Measurements from ENCODE around the gene BST2.

The BST2 gene

GRCh38 chr19:17435218-17435617 lies 29.8 kb upstream of the BST2 start:
- DNase-seq (ENCODE audit: extremely low read depth, insufficient read length) = no peak
- no peaks in the 10 kb centered on the region for H3K27me3 ChIP-seq (replicated peaks; ENCODE audit: control insufficient read depth, insufficient read depth, low read length)
- H3K4me3 ChIP-seq (replicated peaks; ENCODE audit: low read depth, low read length) = no peak overlapping the region
- no peak for TF ChIP-seq CTCF (IDR thresholded peaks at IDR 0.05; ENCODE audit: insufficient read depth, low read length, poor library complexity, severe bottlenecking)
- no peaks in the 10 kb centered on the region for H3K36me3 ChIP-seq (ENCODE audit: control insufficient read depth, insufficient read depth, low read length)

GRCh38 chr19:17431417-17431816 lies 26.0 kb upstream of the BST2 start:
- H3K4me3 ChIP-seq (replicated peaks; ENCODE audit: low read depth, low read length) = no peak overlapping the region
- no peak for TF ChIP-seq CTCF (IDR thresholded peaks at IDR 0.05; ENCODE audit: insufficient read depth, low read length, poor library complexity, severe bottlenecking)
- DNase-seq (ENCODE audit: extremely low read depth, insufficient read length) = no peak
- no peaks in the 10 kb centered on the region for H3K36me3 ChIP-seq (ENCODE audit: control insufficient read depth, insufficient read depth, low read length)
- no peaks in the 10 kb centered on the region for H3K27me3 ChIP-seq (replicated peaks; ENCODE audit: control insufficient read depth, insufficient read depth, low read length)

DNA sequence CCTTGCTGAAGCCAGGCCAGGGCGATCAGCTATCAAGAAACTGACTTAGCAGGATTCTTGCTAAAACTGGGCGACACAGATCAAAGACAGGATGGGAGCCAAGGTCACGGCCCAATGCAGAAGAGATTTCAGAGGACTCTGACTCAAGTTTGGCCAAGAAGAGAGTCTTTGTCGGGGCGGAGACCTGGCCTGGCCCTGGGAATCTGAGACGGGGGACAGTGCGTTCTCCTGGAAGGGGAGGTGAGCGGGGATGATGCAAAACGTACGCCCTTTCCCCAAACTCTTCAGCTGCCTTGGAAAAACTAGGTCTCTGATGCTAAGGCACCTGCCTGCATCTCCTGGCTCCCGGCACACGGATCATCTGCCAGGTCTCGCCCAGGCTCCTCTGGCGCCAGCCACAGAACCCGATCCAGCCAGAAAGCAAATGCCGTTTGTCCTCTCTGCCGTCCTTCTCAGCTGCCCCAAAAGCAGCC lies 24.2 kb upstream of the BST2 start:
- Histone ChIP-seq H3K4me3 (replicated peaks; ENCODE audit: low read depth, low read length) (no peak overlapping the region), H3K36me3 (ENCODE audit: control insufficient read depth, insufficient read depth, low read length) (no peaks in the 10 kb centered on the region), H3K27me3 (replicated peaks; ENCODE audit: control insufficient read depth, insufficient read depth, low read length) (no peaks in the 10 kb centered on the region)
- DNase-seq (ENCODE audit: extremely low read depth, insufficient read length) = no peak
- TF ChIP-seq CTCF (IDR thresholded peaks at IDR 0.05; ENCODE audit: insufficient read depth, low read length, poor library complexity, severe bottlenecking) = no peak

DNA sequence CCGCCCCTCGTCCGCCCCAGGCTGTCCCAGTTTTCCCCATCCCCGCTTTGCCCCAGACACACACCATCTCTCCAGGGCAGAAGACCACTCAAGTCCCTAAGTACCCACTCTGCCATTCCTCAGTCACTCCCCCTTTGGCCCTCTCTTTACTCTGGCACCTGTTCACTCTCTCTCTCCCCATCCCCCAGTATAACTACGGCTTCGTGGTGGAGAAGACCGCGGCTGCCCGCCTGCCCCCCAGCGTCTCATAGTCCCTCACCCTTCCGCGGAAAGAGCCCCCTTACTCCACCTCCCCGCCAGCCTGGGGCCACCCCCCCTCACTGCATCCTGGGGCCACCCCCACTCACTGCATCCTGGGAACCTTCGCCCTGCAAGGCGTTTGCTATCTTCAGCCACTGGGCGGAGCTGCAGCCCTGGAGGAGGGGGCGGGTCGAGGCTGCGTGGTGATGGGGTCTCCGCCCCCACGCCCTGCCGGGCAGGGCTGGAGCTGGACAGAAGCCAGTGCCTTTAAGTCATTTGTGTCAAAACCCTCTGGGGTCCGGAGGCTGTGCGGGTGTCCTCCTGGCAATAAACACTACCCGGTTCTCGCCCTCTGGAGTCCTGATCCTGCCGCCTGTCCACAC lies 19.4 kb upstream of the BST2 start:
- H3K27me3 ChIP-seq (replicated peaks; ENCODE audit: control insufficient read depth, insufficient read depth, low read length) = no peaks in the 10 kb centered on the region
- TF ChIP-seq CTCF (IDR thresholded peaks at IDR 0.05; ENCODE audit: insufficient read depth, low read length, poor library complexity, severe bottlenecking) = peak; percentile 66
- H3K4me3 ChIP-seq (replicated peaks; ENCODE audit: low read depth, low read length) = no peak overlapping the region
- H3K36me3 ChIP-seq (ENCODE audit: control insufficient read depth, insufficient read depth, low read length) = no peaks in the 10 kb centered on the region; the same call in 1 of the 2 replicates
- DNase-seq (ENCODE audit: extremely low read depth, insufficient read length) = peak; percentile 59

- no peak for DNase-seq (ENCODE audit: extremely low read depth, insufficient read length)
- Histone ChIP-seq H3K36me3 (ENCODE audit: control insufficient read depth, insufficient read depth, low read length) (no peaks in the 10 kb centered on the region; the same call in 1 of the 2 replicates), H3K27me3 (replicated peaks; ENCODE audit: control insufficient read depth, insufficient read depth, low read length) (no peaks in the 10 kb centered on the region), H3K4me3 (replicated peaks; ENCODE audit: low read depth, low read length) (no peak overlapping the region)
- TF ChIP-seq CTCF (IDR thresholded peaks at IDR 0.05; ENCODE audit: insufficient read depth, low read length, poor library complexity, severe bottlenecking) = no peak
These were observed 18.2 kb upstream of the BST2 start for GRCh38 chr19:17423429-17424208.

Measured in GM06990 (cell line).